ENCODE results near the gene RAD51C.
A peak's percentile ranks its signal among the peaks of the same experiment; 100 is the strongest.
"Not testable (repeated sequence)": the region's sequence is repeated elsewhere in the genome, so short reads cannot be mapped to it uniquely, and the experiment has no call there.

The RAD51C gene

DNA sequence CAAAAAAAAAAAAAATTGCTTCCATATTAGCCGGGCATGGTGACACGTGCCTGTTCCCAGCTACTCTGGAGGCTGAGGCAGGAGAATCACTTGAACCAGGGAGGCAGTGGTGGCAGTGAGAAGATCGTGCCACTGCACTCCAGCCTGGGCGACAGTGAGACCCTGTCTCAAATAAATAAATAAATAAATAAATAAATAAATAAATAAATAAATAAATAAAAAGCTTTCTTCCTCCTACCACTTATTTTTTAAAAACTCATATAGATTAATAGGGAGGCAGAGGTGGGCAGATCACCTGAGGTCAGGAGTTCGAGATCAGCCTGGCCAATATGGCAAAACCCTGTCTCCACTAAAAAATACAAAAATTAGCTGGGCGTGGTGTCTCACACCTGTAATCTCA lies 7.9 kb upstream of the RAD51C start:
- not testable (repeated sequence) for DNase-seq

DNA sequence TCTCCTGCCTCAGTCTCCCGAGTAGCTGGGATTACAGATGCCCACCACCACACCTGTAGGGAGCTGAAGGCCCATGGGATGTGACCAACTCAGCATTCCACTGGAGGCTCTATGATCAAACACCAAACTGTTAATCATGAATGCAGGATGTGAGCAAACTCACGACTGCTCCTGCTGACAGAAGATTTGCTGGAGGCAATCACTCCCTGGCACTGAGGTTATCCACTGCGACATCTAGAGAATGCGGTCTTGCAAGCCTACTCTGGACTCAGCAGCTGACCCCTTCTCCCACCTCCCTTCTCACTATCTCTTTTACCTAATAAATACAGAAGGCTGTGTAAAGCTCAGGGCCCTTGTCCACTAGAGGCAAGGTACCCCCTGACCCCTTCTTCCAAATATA lies 5.4 kb upstream of the RAD51C start:
- DNase-seq, result no peak

DNA sequence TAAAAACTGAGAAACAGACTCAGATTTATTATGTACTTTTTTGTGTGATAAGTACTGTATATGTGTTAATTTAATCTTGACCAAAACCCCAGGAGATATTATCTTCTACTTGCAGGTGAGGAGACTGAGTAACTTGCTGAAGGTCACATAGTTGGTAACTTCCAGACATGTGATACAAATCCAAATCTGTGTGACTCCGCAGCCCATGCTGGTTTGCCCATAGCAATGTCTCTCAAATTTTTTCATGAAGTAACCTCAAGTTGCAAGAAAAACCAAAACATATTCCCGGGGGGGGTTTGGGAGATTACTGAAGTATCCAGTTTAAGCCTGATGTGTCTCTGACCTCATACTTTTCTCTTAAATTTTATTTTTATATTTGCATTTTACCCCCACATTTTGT lies 3.9 kb upstream of the RAD51C start:
- no peak for DNase-seq

DNA sequence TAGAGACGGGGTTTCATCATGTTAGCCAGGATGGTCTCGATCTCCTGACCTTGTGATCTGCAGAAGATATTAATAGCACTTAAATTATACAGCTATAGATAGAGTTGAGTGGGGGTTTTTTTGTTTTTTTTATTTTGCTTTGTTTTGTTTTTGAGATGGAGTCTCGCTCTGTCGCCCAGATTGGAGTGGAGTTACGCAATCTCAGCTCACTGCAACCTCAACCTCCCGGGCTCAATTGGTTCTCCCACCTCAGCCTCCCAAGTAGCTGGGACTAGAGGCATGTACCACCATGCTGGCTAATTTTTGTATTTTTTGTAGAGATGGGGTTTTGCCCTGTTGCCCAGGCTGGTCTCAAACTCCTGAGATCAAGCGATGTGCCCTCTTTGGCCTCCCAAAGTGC lies 2.4 kb upstream of the RAD51C start:
- not testable (repeated sequence) for DNase-seq

DNA sequence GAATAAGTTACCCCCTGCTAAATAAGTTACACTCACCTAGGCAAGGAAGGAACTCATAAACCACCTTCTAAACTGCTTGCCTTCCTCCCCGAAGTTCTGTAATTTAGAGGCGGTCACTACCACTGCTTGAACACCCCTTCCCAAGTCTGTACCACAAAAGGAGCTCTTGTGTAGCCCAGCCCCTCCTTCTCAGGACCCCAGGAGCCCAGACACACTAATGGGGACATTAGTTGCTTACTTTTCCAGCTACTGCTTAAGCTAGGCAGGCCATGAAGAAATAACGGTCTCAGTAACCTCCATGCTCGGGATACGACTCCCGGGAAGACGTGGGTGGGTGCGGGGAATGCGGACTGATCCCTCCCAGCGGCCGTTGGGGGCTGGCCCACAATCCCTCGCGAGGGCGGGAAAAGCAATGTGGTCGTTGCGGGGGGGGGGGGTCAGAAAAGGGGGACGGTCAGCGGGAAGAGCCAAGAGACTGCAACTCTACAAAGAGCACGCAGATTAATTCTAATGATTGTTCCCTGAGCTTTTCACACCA lies 632 bp upstream of the RAD51C start, which contains the start of gene TEX14:
Gene TEX14, minus strand, starts transcription at position 345 of the 538 bp plus-strand sequence. CDS start 40,044 bp downstream, outside the sequence.
- peak; percentile 45 for DNase-seq

DNA sequence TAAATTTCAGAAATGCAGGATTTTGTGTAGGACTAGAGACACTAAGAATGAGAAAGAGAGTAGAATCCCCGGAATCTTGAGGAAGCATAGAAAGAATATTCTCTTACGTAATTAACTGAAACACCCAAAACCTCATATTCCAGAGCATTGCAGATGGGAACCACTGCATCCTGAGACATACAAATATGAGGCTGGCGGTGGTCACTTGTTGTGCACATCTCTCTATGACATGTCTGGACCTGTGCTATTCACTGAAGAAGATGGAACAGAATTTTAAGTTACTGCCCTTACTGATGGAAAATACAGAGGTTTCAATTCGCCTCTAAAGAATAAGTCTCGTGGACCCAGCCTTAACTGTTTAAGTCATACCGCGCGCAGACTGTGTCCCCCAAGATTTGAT lies 806 bp downstream of the RAD51C start:
- no peak for DNase-seq

DNA sequence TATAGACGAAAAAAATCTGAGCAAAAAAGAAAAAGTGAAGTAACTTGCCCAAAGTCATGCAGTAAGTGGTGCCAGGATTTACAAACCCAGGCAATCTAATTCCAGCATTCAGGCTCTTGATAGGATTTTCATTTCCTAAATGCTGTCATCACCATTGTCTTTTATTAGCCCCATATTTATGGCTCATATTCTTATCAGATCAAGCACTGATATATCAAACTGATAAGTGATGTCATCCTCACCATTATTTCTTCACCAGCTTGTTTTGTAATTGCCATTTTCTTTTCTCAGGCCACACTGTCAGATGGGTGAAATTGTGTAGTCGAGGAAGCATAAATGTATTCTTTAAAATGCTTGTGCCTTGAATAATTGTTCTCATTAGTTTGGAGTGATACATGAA lies 1.3 kb downstream of the RAD51C start:
- no peak for DNase-seq

DNA sequence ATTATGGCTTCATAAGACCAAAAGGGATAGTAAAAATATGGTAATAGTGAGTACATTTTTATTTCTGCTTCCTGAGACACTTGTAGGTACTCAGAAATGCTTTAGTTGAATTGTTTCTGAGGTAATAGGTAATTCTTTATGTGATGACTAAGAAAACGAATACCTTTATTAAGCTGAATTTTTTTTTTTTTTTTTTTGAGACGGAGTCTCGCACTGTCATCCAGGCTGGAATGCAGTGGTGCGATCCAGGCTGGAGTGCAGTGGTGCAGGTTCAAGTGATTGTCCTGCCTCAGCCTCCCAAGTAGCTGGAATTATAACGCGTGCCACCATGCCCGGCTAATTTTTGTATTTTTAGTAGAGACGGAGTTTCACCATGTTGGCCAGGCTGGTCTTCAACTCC lies 1.9 kb downstream of the RAD51C start:
- no peak for DNase-seq

DNA sequence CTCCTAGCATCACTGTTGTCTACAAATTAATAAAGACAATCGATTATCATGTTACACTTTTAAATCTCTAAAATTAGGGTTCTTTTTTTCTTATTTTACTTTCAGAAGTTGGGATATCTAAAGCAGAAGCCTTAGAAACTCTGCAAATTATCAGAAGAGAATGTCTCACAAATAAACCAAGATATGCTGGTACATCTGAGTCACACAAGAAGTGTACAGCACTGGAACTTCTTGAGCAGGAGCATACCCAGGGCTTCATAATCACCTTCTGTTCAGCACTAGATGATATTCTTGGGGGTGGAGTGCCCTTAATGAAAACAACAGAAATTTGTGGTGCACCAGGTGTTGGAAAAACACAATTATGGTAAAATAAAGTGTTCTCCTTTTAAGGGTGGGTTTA lies 2.4 kb downstream of the RAD51C start:
- DNase-seq, result no peak

DNA sequence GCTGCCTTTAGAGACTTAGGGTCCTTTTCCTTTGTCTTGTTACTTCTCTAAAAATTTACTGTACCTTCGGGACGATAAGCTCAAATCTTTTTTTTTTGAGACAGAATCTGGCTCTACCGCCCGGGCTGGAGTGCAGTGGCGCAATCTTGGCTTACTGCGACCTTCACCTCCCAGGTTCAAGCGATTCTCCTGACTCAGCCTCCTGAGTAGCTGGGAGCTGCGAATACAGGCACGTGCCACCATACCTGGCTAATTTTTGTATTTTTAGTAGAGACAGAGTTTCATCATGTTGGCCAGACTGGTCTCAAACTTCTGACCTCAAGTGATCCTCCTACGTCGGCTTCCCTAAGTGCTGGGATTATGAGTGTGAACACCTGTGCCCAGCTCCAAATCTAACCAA lies 7.4 kb downstream of the RAD51C start:
- DNase-seq, result no peak

DNA sequence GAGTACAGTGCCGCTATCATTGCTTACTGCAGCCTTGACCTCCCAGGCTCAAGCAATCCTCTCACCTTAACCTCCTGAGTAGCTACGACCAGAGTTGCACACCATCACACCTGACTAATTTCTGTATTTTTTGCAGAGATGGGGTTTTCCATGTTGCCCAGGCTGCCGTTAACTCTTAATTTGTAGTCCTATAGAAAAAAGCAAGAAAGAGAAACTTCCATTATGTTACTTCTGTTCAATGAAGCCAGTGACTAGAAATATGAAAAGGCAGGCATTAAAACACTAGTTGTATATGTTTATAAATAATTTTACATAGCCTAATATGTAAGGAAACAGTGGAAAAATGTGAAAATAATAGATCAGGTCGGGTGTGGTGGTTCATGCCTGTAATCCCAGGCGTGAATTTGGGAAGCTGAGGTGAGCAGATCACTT lies 9.7 kb downstream of the RAD51C start:
- DNase-seq, result no peak

DNA sequence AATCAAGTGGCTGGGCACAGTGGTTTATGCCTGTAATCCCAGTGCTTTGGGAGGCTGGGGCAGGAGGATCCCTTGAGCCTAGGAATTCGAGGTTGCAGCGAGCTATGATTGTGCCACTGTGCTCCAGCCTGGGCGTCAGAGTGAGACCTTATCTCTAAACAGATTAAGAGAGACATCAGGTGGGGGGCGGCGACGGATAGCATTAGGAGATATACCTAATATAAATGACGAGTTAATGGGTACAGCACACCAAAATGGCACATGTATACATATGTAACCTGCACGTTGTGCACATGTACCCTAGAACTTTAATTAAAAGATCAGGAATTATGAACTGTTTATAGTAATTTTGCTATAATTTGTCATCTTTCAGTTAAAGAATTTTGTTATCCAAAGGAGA lies 10.3 kb downstream of the RAD51C start:
- DNase-seq, result no peak

DNA sequence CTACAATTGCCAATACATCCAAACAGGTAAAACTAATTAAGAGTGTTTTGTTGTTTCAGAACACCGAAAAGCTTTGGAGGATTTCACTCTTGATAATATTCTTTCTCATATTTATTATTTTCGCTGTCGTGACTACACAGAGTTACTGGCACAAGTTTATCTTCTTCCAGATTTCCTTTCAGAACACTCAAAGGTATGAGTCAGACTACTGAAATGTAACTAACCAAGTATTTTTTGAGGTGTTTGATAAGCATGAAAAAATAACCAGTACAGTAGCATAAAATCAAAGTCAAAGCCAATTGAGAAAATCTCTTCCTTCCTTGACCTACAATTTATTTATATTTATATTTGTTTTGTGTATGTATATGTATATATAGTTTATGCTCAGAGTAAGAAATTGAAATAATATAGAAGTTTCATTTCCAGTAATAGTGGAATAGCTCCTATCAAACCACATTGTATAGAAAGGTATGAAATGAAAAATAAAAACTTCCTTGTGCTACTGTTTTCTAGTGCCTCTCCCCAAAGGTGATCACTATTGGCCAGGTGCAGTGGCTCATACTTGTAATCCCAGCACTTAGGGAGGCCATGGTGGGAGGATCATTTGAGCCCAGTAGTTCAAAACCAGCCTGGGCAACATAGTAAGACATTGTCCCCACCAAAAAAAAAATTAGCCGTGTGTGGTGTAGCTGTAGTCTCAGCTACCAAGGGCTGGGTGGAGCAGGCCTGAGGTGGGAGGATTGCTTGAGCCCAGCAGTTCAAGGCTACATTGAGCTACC lies 10.9 kb downstream of the RAD51C start:
- DNase-seq, result no peak

DNA sequence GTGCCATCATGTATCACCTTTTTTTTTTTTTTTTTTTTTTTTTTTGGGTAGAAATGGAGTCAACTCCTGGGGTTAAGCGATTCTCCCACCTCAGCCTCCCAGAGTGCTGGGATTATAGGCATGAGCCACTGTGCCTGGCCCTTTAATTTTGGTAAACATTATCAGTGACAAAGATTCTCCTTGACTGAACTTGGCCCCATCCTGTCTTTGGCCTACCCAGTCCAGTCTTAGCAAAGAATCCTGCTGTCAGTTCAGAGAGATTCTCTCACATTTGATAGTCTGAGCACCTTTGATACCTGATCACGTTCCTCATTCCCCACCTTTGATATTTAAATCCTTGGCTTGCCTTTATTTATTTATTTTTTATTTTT lies 11.5 kb downstream of the RAD51C start:
- no peak for DNase-seq

DNA sequence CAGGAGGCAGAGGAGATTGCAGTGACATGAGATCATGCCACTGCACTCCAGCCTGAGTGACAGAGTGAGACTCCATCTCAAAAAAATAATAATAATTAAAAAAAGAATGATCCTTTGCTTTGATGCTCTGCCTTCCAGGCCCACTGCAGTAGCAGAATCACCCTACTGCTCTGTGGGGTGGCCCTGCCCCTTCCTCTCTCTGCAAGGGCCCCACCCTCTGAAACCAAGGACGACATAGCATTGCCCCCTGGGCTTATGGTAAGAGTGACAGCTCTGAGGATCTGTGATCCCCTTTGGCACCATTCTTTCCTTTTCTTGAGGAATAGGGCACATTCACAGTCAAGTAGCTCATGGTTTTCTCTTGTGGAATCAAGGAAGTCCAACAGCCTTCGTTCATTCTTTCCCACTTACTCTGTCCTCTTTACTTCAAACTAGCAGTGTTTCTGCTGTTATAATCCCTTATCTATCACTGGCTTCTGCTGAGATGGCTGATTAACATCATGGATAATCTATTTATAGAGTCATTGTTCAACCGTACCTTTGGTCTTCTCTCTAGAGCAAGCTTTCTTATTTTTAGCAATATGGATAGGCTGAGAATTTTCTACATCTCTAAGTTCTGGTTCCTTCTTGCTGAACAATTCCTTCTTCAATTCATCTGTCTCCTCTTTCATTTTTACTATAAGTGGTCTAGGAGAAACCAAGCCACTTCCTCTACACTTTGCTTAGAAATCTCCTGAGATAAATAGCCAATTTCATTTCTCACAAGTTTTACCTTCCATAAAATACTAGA lies 14.1 kb downstream of the RAD51C start:
- no peak for DNase-seq

DNA sequence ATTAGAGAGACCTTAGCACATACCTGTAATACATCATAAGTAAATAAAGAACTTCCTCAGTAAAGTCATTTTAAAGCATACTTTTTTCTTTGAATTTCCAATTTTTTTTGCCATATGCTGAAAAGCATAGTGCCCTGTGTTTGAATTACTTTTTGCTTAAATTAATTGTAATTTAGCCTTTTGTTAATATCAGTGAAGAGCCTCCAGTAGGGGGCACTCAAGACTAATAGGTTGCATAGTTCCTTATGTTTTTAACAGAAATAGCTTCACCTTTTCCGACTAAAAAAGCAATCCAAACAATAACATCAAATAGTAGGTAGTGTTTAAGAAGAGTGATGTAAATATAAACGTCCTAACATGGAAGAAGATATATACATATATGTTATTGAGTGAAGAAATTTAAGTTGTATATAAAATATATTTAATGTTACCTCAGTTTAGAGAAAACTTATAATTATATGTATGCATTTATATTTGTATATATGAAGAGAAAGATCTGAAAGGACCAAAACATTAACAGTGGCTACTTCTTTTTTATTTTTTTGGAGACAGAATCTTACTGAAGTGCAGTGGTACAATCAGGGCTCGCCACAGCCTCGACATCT lies 18.6 kb downstream of the RAD51C start:
- peak; percentile 9 for DNase-seq

DNA sequence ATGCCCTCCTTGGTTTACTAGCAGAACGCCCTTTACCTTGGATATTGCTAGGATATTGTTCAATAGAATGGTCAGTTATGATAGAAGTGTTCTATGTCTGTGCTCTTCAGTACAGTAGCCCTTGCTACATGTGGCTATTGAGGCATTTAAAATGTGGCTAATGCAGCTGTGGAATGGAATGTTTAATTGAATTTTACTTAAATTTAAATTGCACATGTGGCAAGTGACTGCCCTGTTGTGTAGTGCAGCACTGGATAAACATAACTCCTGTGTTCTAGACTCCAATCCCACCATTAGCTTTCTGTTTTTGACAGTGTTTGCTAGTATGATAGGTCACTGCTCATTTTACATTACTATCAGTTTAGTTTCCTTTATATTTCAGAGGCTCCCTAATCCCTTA lies 29.9 kb downstream of the RAD51C start:
- no peak for DNase-seq

DNA sequence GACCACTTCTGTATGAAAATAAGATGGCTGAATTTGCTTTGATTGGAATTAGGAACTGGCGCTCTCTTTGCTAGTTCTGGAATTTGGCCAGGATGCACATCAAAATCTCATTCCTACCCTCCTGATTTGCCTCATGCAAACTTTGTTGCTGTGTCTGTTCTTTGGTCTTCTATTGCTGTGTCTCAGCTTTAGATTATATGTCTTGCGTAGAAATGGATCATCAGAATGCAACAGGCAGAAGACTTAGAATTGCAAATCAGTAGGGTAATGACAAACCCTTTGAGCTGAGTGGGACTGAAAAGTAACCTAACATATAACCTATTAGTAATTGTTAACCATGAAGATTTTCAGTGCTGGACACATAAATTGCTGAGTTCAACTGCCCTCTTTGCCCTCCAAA lies 30.3 kb downstream of the RAD51C start:
- no peak for DNase-seq

DNA sequence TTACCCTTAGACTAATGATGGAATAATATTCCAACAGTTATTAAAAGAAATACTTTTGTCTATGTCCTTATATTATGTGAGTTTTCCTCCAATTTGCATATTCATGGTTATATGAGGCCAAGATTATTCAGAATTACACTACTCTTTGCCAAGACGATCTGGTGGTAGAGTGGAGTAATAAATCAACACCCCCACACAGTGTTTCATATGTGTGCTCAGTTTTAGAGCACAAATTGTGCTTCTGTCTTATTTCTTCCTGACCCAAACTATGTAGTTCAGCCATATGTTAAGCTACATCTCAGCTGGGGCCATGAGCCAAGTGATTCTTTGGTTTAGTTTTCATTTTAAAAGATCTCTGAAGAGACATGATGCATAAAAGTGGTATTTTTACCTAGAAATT lies 36.4 kb downstream of the RAD51C start:
- DNase-seq, result no peak

DNA sequence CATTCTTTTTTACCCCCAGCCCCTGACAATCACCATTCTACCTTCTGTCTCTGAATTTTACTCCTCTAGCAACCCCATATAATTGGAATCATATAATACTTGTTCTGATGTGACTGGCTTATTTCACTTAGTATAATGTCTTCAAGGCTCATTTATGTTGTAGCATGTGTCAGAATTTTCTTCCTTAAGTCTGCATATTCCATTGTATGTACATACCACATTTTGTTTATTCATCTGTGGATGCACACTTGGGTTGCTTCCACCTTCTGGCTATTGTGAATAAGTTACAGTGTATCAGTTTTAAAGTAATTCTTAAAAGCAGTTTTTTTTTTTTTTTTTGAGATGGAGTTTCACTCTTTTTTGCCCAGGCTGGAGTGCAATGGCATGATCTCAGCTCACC lies 38.5 kb downstream of the RAD51C start:
- DNase-seq, result no peak

DNA sequence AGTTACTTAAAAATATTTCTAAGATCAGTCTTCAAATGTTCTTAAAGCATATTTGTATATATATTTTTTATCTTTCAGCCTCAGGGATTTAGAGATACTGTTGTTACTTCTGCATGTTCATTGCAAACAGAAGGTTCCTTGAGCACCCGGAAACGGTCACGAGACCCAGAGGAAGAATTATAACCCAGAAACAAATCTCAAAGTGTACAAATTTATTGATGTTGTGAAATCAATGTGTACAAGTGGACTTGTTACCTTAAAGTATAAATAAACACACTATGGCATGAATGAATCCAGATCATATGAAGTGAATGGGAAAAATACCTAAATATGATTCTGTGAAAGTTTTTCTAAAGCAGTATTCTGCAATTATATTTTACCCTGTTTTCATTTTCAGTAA lies 41.6 kb downstream of the RAD51C start:
- DNase-seq, result no peak

DNA sequence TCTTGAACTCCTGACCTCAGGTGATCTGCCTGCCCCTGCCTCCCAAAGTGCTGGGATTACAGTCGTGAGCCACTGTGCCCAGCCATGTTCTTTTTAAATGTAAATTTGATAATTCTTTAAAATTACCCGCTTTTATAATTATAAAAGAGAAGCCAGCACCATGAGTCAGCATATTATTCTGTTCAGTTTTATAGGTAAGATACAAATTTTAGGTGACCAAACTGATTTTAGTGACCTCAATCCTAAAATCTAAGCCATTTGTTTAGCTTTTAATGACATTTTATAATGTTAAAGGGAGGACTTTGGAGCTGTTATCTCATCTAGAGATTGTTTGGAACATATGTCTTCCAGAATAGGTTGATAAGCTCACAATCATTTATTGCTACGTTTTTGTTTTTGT lies 42.4 kb downstream of the RAD51C start:
- DNase-seq, result no peak

DNA sequence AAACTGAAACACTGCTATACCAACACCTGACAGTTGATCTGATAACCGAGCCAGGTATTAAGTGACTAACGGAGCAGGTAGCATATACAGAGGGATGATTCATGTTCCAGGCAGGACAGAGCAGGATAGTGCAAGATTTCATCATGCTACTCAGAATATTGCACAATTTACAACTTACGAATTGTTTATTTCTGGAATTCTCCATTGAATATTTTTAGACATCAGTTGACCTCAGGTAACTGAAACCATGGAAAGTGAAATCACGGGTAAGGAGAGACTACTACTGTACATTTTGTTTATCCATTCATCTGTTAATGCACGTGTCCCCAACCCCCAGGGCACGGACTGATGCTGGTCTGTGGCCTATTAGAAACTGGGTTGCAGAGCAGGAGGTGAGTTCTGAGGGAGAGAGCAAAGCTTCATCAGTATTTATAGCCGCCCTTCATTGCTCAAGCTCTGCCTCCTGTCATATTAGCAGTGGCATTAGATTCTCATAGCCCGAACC lies 48.8 kb downstream of the RAD51C start:
- no peak for DNase-seq

DNA sequence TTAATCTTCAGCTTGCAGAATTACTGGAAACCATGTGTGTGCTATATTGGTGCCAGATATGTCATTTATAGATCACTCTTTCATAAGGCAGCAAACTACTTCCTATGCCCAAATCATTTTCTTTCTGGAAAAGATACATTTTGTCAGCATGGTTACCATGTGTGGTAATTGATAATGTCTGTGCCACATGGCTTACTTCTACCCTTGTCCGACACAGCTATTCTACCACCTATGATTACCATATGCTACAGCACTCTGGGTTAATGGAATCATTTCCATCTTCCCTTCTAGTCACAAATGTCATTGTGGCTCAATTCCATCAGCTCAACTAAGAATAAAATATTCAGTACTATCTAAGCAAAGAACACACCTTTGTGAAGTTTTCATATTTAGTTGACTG lies 55.3 kb downstream of the RAD51C start:
- DNase-seq, result no peak

Data from NCI-H510A (cell line).